OCI-LY7 (cell line): Measurements from ENCODE around the gene TTYH1. TPM values are rescaled to one million over a fixed set of nuclear protein-coding genes. Genes with fewer than 3 reads are reported as not detected.

Experiments used
- BruUV-seq: library from RNA; stranded (reverse); fragments of 400-500 nt; replicated peaks from 2 replicates; lab custom pipeline; 2021; lab: Mats Ljungman, UMichigan
- CTCF ChIA-PET: fragments of 300-600 bp; sonication (Branson Sonifier 250); formaldehyde crosslinking; loops from one replicate; lab custom pipeline; 2022; ENCODE audit warnings: antibody characterized with exemption; ENCODE audit not compliant: unreplicated experiment; lab: Charles Lee
- POLR2A ChIA-PET: fragments of 300-600 bp; sonication (Branson Sonifier 250); formaldehyde crosslinking; loops from one replicate; lab custom pipeline; 2022; ENCODE audit warnings: antibody characterized with exemption; lab: Charles Lee
- DNase-seq: peaks from one replicate; pipeline ENCODE4 v3.0.0-alpha.2; 2015; ENCODE audit warnings: low spot score
- H2AFZ ChIP-seq: fragments of 200-600 bp; sonication (generic), shearing (Covaris generic); 2 replicates; pipeline ENCODE4 v1.6.1; 2014; ENCODE audit warnings: mild to moderate bottlenecking, antibody characterized with exemption, low read length, moderate library complexity
- H3K27ac ChIP-seq: fragments of 200-600 bp; sonication (generic); 2 replicates; pipeline ENCODE4 v1.5.1; 2014; ENCODE audit warnings: mixed run types, low read depth, mild to moderate bottlenecking, moderate library complexity, low read length, inconsistent platforms; ENCODE audit not compliant: poor library complexity, severe bottlenecking
- H3K36me3 ChIP-seq: fragments of 200-600 bp; sonication (generic); 2 replicates; pipeline ENCODE4 v1.6.1; 2014; ENCODE audit warnings: mild to moderate bottlenecking, antibody characterized with exemption, low read length, moderate library complexity, mixed read lengths; ENCODE audit not compliant: insufficient read depth
- H3K4me1 ChIP-seq: fragments of 200-600 bp; sonication (generic); 2 replicates; pipeline ENCODE4 v1.5.1; 2014; ENCODE audit warnings: mild to moderate bottlenecking, low read length; ENCODE audit not compliant: insufficient read depth, poor library complexity, severe bottlenecking
- H3K4me2 ChIP-seq: fragments of 200-600 bp; sonication (generic); 2 replicates; pipeline ENCODE4 v1.6.1; 2014; ENCODE audit warnings: mild to moderate bottlenecking, low read length
- H3K4me3 ChIP-seq: fragments of 200-600 bp; sonication (generic); 2 replicates; pipeline ENCODE4 v1.5.1; 2014; ENCODE audit warnings: mild to moderate bottlenecking, low read depth, low read length; ENCODE audit not compliant: poor library complexity, severe bottlenecking
- H3K79me2 ChIP-seq: fragments of 200-600 bp; sonication (generic); 2 replicates; pipeline ENCODE4 v1.6.1; 2016; ENCODE audit warnings: low read depth, mild to moderate bottlenecking, low read length, moderate library complexity, mixed read lengths; ENCODE audit not compliant: insufficient read depth
- H3K9me2 ChIP-seq: fragments of 200-600 bp; sonication (generic); 2 replicates; pipeline ENCODE4 v1.6.1; 2016; ENCODE audit warnings: mild to moderate bottlenecking, low read length, mixed read lengths; ENCODE audit not compliant: insufficient read depth
- H3K9me3 ChIP-seq: fragments of 200-600 bp; sonication (generic); 2 replicates; pipeline ENCODE4 v1.6.1; 2014; ENCODE audit warnings: mild to moderate bottlenecking, mixed run types, low read length, mixed read lengths
- H4K20me1 ChIP-seq: fragments of 200-600 bp; sonication (generic); 2 replicates; pipeline ENCODE4 v1.6.1; 2014; ENCODE audit warnings: mild to moderate bottlenecking, antibody characterized with exemption, low read length, moderate library complexity, mixed read lengths; ENCODE audit not compliant: insufficient read depth
- CTCF ChIP-seq: fragments of 200-600 bp; sonication (generic); conservative IDR thresholded peaks from 2 replicates; pipeline ENCODE4 v1.5.1; 2014; ENCODE audit warnings: mild to moderate bottlenecking, antibody characterized with exemption, low read length, moderate library complexity, mixed read lengths
- EZH2phosphoT487 ChIP-seq: fragments of 200-600 bp; sonication (generic); IDR thresholded peaks from 2 replicates; pipeline ENCODE4 v1.6.1; 2018; ENCODE audit warnings: low read depth, borderline replicate concordance, mild to moderate bottlenecking, mixed run types, antibody characterized with exemption, low read length, moderate library complexity, mixed read lengths
- intact Hi-C: fragments of 100-400 bp; cut with micrococcal nuclease; formaldehyde crosslinking; loops from one replicate; pipeline ENCODE4 v1.10.0; 2022; ENCODE audit not compliant: unreplicated experiment
- total RNA-seq, 2 experiments: library from RNA; depleted of rRNA in 1 of 2; stranded (reverse); fragments of >200 nt in 1 of 2; shearing (Covaris generic) in 1 of 2; gene quantifications; 2 replicates each; pipeline ENCODE4 v1.2.3, GENCODE V29; 2014 to 2022

The TTYH1 gene
- total RNA-seq, 2 experiments from 2014 or later, result 0.53 TPM; not detected in 1

- POLR2A ChIA-PET, result no interaction called here
- Histone ChIP-seq H3K4me3 (no peak overlapping the region), H2AFZ (no peak overlapping the region), H3K79me2 (no peaks in the 10 kb centered on the region), H3K9me2 (no peaks in the 10 kb centered on the region), H3K9me3 (peaks cover 4% of the 10 kb centered on the region; the same call in 1 of the 2 replicates), H3K27ac (no peak overlapping the region), H4K20me1 (no peaks in the 10 kb centered on the region), H3K4me2 (no peak overlapping the region), H3K36me3 (no peaks in the 10 kb centered on the region), H3K4me1 (peaks cover 21% of the 10 kb centered on the region)
- no peak for TF ChIP-seq CTCF
- no peak for TF ChIP-seq EZH2phosphoT487
- CTCF ChIA-PET, result no interaction called here
- intact Hi-C loops, result no loop called here
- DNase-seq, result no peak
- no TSS peak for BruUV-seq
These were observed 31.9 kb upstream of the TTYH1 start for GRCh38 chr19:54383330-54383729.

GRCh38 chr19:54387991-54388801, 27.1 kb upstream of the TTYH1 start:
- no peaks in the 10 kb centered on the region for H3K9me3 ChIP-seq
- peaks cover 14% of the 10 kb centered on the region; the same call in 1 of the 2 replicates for H4K20me1 ChIP-seq
- H3K4me1 ChIP-seq, result peaks cover 33% of the 10 kb centered on the region
- TF ChIP-seq CTCF, result no peak
- no peak for TF ChIP-seq EZH2phosphoT487
- POLR2A ChIA-PET, result interaction anchor here (0.6 to 0.7 kb wide), 2 partner anchors 12 to 31 kb away, joined by 3 read pairs; no protein-coding TSS in a partner anchor
- peak overlapping the region; percentile 66 for H3K4me2 ChIP-seq
- no TSS peak for BruUV-seq
- no peak overlapping the region for H2AFZ ChIP-seq
- H3K27ac ChIP-seq, result no peak overlapping the region
- intact Hi-C loops, result loop anchor here (1.0 kb wide), 1 partner anchor 64 kb away; no protein-coding TSS in a partner anchor
- DNase-seq, result peak; percentile 60
- H3K36me3 ChIP-seq, result no peaks in the 10 kb centered on the region
- CTCF ChIA-PET, result no interaction called here
- H3K9me2 ChIP-seq, result no peaks in the 10 kb centered on the region
- H3K79me2 ChIP-seq, result no peaks in the 10 kb centered on the region
- peak overlapping the region; percentile 54 for H3K4me3 ChIP-seq

- no peaks in the 10 kb centered on the region for H3K9me3 ChIP-seq
- H3K4me3 ChIP-seq, result peak overlapping the region; percentile 54
- H3K27ac ChIP-seq, result no peak overlapping the region
- ChIA-PET CTCF (interaction anchor here (0.5 to 0.7 kb wide), 2 partner anchors 199 to 630 kb away, joined by 3 read pairs; partner anchors contain the start of gene MBOAT7), POLR2A (interaction anchor here (0.6 to 0.7 kb wide), 2 partner anchors 11 to 32 kb away, joined by 3 read pairs; no protein-coding TSS in a partner anchor)
- DNase-seq, result no peak
- H3K36me3 ChIP-seq, result no peaks in the 10 kb centered on the region
- no peaks in the 10 kb centered on the region for H3K9me2 ChIP-seq
- TF ChIP-seq EZH2phosphoT487 (no peak), CTCF (no peak)
- H4K20me1 ChIP-seq, result peaks cover 14% of the 10 kb centered on the region; the same call in 1 of the 2 replicates
- no TSS peak for BruUV-seq
- intact Hi-C loops, result loop anchor here (1.0 kb wide), 1 partner anchor 64 kb away; no protein-coding TSS in a partner anchor
- no peaks in the 10 kb centered on the region for H3K79me2 ChIP-seq
- H3K4me1 ChIP-seq, result peaks cover 33% of the 10 kb centered on the region
- H2AFZ ChIP-seq, result no peak overlapping the region
- H3K4me2 ChIP-seq, result peak overlapping the region; percentile 66
These were observed 26.5 kb upstream of the TTYH1 start for GRCh38 chr19:54388802-54389139.
